Natural killer cell (primary cell): Measurements from ENCODE around the gene CALN1. TPM values are rescaled to one million over a fixed set of nuclear protein-coding genes. Genes with fewer than 3 reads are reported as not detected.

ENCODE experiments used
- ATAC-seq, 3 donors: fragments of 150-1000 bp in 2 of 3; fragments of 200-7000 bp in 1 of 3; cut with Tn5 transposase; 1 replicate in 1 of 3; 2 replicates in 2 of 3; pipeline ENCODE4 v1.10.0; 2021; ENCODE audit warnings: mild to moderate bottlenecking in 2 of 3, moderate library complexity in 2 of 3
- DNase-seq, 2 donors: peaks; one replicate each; pipeline versions ENCODE4 v3.0.0 to v3.0.0-alpha.2; 2013 to 2021; ENCODE audit warnings: mixed read lengths in 1 of 2
- H3K27ac ChIP-seq: one replicate; pipeline ENCODE4 v1.5.1; 2013; ENCODE audit warnings: mild to moderate bottlenecking, low read length
- H3K27me3 ChIP-seq: one replicate; pipeline ENCODE4 v1.6.1; 2013; ENCODE audit warnings: low read length; ENCODE audit not compliant: control insufficient read depth, insufficient read depth
- H3K36me3 ChIP-seq: one replicate; pipeline ENCODE4 v1.6.1; 2013; ENCODE audit warnings: low read length; ENCODE audit not compliant: control insufficient read depth, insufficient read depth
- H3K4me1 ChIP-seq: one replicate; pipeline ENCODE4 v1.6.1; 2013; ENCODE audit warnings: low read length; ENCODE audit not compliant: control insufficient read depth, insufficient read depth
- H3K4me3 ChIP-seq: one replicate; pipeline ENCODE4 v1.5.1; 2013; ENCODE audit warnings: low read length
- H3K9me3 ChIP-seq: one replicate; pipeline ENCODE4 v1.6.1; 2013; ENCODE audit warnings: low read length; ENCODE audit not compliant: control insufficient read depth, insufficient read depth
- H3K27ac Mint-ChIP-seq, 2 donors: one replicate each; pipeline ENCODE4 v1.8.0; 2022; ENCODE audit warnings: mild to moderate bottlenecking in 2 of 2, mixed read lengths in 2 of 2, moderate library complexity in 1 of 2
- H3K27me3 Mint-ChIP-seq, 2 donors: one replicate each; pipeline ENCODE4 v1.8.0; 2022; ENCODE audit warnings: low read depth in 2 of 2, mixed read lengths in 2 of 2
- H3K36me3 Mint-ChIP-seq: one replicate; pipeline ENCODE4 v1.8.0; 2022; ENCODE audit warnings: mixed read lengths
- H3K4me1 Mint-ChIP-seq, 2 donors: one replicate each; pipeline ENCODE4 v1.8.0; 2022; ENCODE audit warnings: mixed read lengths in 2 of 2
- H3K4me3 Mint-ChIP-seq: one replicate; pipeline ENCODE4 v1.8.0; 2022; ENCODE audit warnings: mild to moderate bottlenecking, moderate library complexity, mixed read lengths
- H3K9me3 Mint-ChIP-seq, 2 donors: one replicate each; pipeline ENCODE4 v1.8.0; 2022; ENCODE audit warnings: mixed read lengths in 2 of 2
- CTCF ChIP-seq: fragments of 200-600 bp; IDR thresholded peaks from one replicate; pipeline ENCODE4 v1.8.0; 2022; ENCODE audit warnings: antibody characterized with exemption
- WGBS: methylation state at CpG from one replicate; pipeline ENCODE4 v1.1.7; 2013; ENCODE audit warnings: missing lambda C conversion rate; ENCODE audit not compliant: insufficient coverage; 5-methylcytosine and 5-hydroxymethylcytosine counted together
- intact Hi-C: fragments of 100-400 bp; cut with micrococcal nuclease; formaldehyde crosslinking; loops from one replicate; pipeline ENCODE4 v1.14.2; 2022
- total RNA-seq, 4 donors: library from RNA; stranded (reverse); fragments of 120-200 nt in 1 of 4; gene quantifications; one replicate each; pipeline versions ENCODE4 v1.2.3 to v1.2.4, GENCODE V29; 2013 to 2022

CALN1 gene
- total RNA-seq, 3 donors from 2014 or later (not counting 1 experiment from before 2014, with no cell fraction given): 0.18 TPM; not detected in 2

- Mint-ChIP-seq H3K4me3 (no peak overlapping the region), H3K27ac (no peak overlapping the region), H3K9me3 (peaks cover 5% of the 10 kb centered on the region in 2 donors), H3K4me1 (no peaks in the 10 kb centered on the region), H3K36me3 (no peaks in the 10 kb centered on the region), H3K27me3 (peaks cover 3 to 7% of the 10 kb centered on the region in 2 donors)
- no peak overlapping the region for H3K4me3 ChIP-seq
- DNase-seq (no peak), ATAC-seq (no peak)
- 90% methylated on average over 7 of the region's 7 CpGs for WGBS
- TF ChIP-seq CTCF: no peak
- intact Hi-C loops: no loop called here
- H3K4me1 ChIP-seq: no peaks in the 10 kb centered on the region
- H3K9me3 ChIP-seq: no peaks in the 10 kb centered on the region
- H3K27ac ChIP-seq: no peak overlapping the region
- no peaks in the 10 kb centered on the region for H3K36me3 ChIP-seq
- no peaks in the 10 kb centered on the region for H3K27me3 ChIP-seq
These were observed 422.0 kb downstream of the CALN1 start for GRCh38 chr7:71990138-71990462.

GRCh38 chr7:71988201-71988600 is 423.9 kb downstream of the CALN1 start:
- Mint-ChIP-seq H3K36me3 (no peaks in the 10 kb centered on the region), H3K27me3 (peaks cover 3 to 7% of the 10 kb centered on the region in 2 donors), H3K4me3 (no peak overlapping the region), H3K9me3 (peaks cover 2 to 5% of the 10 kb centered on the region in 2 donors), H3K4me1 (no peaks in the 10 kb centered on the region), H3K27ac (no peak overlapping the region)
- no peak overlapping the region for H3K27ac ChIP-seq
- H3K36me3 ChIP-seq: no peaks in the 10 kb centered on the region
- H3K27me3 ChIP-seq: no peaks in the 10 kb centered on the region
- H3K9me3 ChIP-seq: no peaks in the 10 kb centered on the region
- intact Hi-C loops: no loop called here
- ATAC-seq (no peak), DNase-seq (no peak)
- WGBS: 15% methylated on average over 7 of the region's 7 CpGs
- TF ChIP-seq CTCF: no peak
- H3K4me1 ChIP-seq: no peaks in the 10 kb centered on the region
- H3K4me3 ChIP-seq: no peak overlapping the region

- Mint-ChIP-seq H3K27me3 (peaks cover 3 to 7% of the 10 kb centered on the region in 2 donors), H3K9me3 (peaks cover 2 to 5% of the 10 kb centered on the region in 2 donors), H3K27ac (no peak overlapping the region), H3K36me3 (no peaks in the 10 kb centered on the region), H3K4me3 (no peak overlapping the region), H3K4me1 (no peaks in the 10 kb centered on the region)
- Histone ChIP-seq H3K36me3 (no peaks in the 10 kb centered on the region), H3K9me3 (no peaks in the 10 kb centered on the region), H3K4me1 (no peaks in the 10 kb centered on the region), H3K27ac (no peak overlapping the region), H3K27me3 (no peaks in the 10 kb centered on the region), H3K4me3 (no peak overlapping the region)
- 86% methylated on average over 8 of the region's 8 CpGs for WGBS
- intact Hi-C loops: no loop called here
- no peak for ATAC-seq
- no peak for TF ChIP-seq CTCF
- DNase-seq: no peak
These were observed 424.9 kb downstream of the CALN1 start for GRCh38 chr7:71987200-71987767.

GRCh38 chr7:71984348-71984747 is 427.8 kb downstream of the CALN1 start:
- intact Hi-C loops: no loop called here
- no CpG with 5 or more reads among the region's 2 CpGs for WGBS
- no peak for TF ChIP-seq CTCF
- Histone ChIP-seq H3K27ac (no peak overlapping the region), H3K27me3 (no peaks in the 10 kb centered on the region), H3K4me3 (no peak overlapping the region), H3K36me3 (no peaks in the 10 kb centered on the region), H3K4me1 (no peaks in the 10 kb centered on the region), H3K9me3 (no peaks in the 10 kb centered on the region)
- Mint-ChIP-seq H3K4me1 (no peaks in the 10 kb centered on the region), H3K36me3 (no peaks in the 10 kb centered on the region), H3K27me3 (peaks cover 5 to 7% of the 10 kb centered on the region in 2 donors), H3K9me3 (peaks cover 0 to 2% of the 10 kb centered on the region in 2 donors), H3K27ac (no peak overlapping the region), H3K4me3 (no peak overlapping the region)
- ATAC-seq: no peak
- no peak for DNase-seq
